SU-DHL-6 (cell line): ENCODE results near the gene HGFAC.

Source experiments
- H2AFZ ChIP-seq: fragments of 200-600 bp; sonication (generic); 2 replicates; pipeline ENCODE4 v1.6.1; 2014; ENCODE audit warnings: low read depth, mild to moderate bottlenecking, moderate library complexity, mixed read lengths, antibody characterized with exemption, low read length; ENCODE audit not compliant: severe bottlenecking
- H3F3A ChIP-seq: fragments of 200-600 bp; shearing (Covaris generic); 2 replicates; pipeline ENCODE4 v1.6.0; 2016; ENCODE audit warnings: antibody characterized with exemption, mild to moderate bottlenecking; ENCODE audit not compliant: insufficient read depth
- H3K27ac ChIP-seq: fragments of 200-600 bp; sonication (generic); 2 replicates; pipeline ENCODE4 v1.5.1; 2016; ENCODE audit warnings: low read depth, mild to moderate bottlenecking, low read length, moderate library complexity, mixed read lengths
- H3K27me3 ChIP-seq: fragments of 200-600 bp; sonication (generic), shearing (Covaris generic); 2 replicates; pipeline ENCODE4 v1.6.0; 2014; ENCODE audit warnings: mild to moderate bottlenecking, low read length
- H3K36me3 ChIP-seq: fragments of 200-600 bp; sonication (generic); 2 replicates; pipeline ENCODE4 v1.6.1; 2014; ENCODE audit warnings: mild to moderate bottlenecking, low read length, mixed read lengths
- H3K4me2 ChIP-seq: fragments of 300-600, 200-600 bp; shearing (Covaris generic), sonication (generic); 2 replicates; pipeline ENCODE4 v1.6.0; 2014; ENCODE audit warnings: low read length, low read depth, mild to moderate bottlenecking; ENCODE audit not compliant: poor library complexity, severe bottlenecking
- H3K4me3 ChIP-seq: fragments of 200-600 bp; sonication (generic); 2 replicates; pipeline ENCODE4 v1.5.1; 2014; ENCODE audit warnings: antibody characterized with exemption, low read length, mild to moderate bottlenecking, mixed read lengths; ENCODE audit not compliant: insufficient read depth, poor library complexity, severe bottlenecking
- H3K79me2 ChIP-seq: fragments of 200-600 bp; sonication (generic); 2 replicates; pipeline ENCODE4 v1.6.1; 2014; ENCODE audit warnings: mild to moderate bottlenecking, low read length, moderate library complexity; ENCODE audit not compliant: insufficient read depth
- H3K9ac ChIP-seq: fragments of 200-600 bp; sonication (generic); 2 replicates; pipeline ENCODE4 v1.7.0; 2014; ENCODE audit warnings: mild to moderate bottlenecking, low read length
- H3K9me2 ChIP-seq: fragments of 200-600 bp; sonication (generic); replicated peaks from 2 replicates; pipeline ENCODE4 v1.6.1; 2014; ENCODE audit warnings: low read length; ENCODE audit not compliant: insufficient read depth
- H3K9me3 ChIP-seq: fragments of 200-600 bp; sonication (generic); 2 replicates; pipeline ENCODE4 v1.6.1; 2014; ENCODE audit warnings: low read length, mixed read lengths; ENCODE audit not compliant: insufficient read depth
- H4K20me1 ChIP-seq: fragments of 200-600 bp; sonication (generic); 2 replicates; pipeline ENCODE4 v1.6.1; 2014; ENCODE audit warnings: low read depth, mild to moderate bottlenecking, antibody characterized with exemption, low read length, moderate library complexity, mixed read lengths
- EZH2phosphoT487 ChIP-seq: fragments of 200-600 bp; sonication (generic), shearing (Covaris generic); conservative IDR thresholded peaks from 2 replicates; pipeline ENCODE4 v1.6.1; 2018; ENCODE audit warnings: mild to moderate bottlenecking, antibody characterized with exemption, low read length, moderate library complexity, mixed read lengths
- TF ChIP-seq, protein P1 (sequence below): fragments of 200-600 bp; sonication (generic); IDR thresholded peaks from one replicate; pipeline ENCODE4 v1.5.1; 2017; ENCODE audit warnings: antibody characterized with exemption, mild to moderate bottlenecking, low read length, moderate library complexity; ENCODE audit not compliant: insufficient read depth, poor library complexity, severe bottlenecking

Gene HGFAC

DNA sequence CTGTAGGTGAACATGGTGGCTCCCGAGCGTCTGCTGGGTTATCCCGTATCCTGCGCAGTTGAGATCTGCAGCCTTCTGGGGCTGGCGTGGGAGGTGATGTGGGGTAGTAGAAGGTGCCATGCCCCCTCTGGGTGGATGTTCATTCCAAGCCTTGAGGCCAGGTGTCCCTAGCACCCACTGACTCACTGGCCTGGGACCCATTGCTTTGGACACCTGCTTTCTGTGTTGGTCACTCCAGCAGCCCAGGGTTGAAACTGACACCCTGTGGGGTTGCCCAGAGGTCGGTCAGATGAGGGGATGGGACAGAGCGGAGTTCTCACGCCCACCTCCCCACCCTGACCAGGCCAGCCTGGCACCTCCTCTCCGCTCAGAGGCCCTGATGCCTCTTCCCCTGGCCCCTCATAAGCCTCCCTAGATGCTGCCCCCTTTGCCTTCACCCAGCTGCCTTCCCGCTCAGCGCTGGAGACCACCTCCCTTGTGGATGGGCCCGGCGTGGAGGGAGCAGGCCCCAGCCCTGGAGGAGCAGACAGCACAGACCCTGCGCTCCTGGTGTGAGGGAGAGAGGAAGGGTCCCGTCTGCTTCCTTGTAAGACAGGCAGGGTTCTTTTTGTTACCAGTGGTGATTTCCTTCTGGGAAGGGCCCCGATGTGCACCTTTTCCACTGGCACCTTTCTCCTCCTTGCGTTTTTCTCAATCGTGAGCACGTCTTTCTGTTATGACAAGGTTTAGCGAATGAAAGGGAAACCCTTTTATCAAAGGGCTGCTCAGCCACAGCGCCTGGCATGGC lies 23.3 kb downstream of the HGFAC start:
- Histone ChIP-seq H4K20me1 (no peaks in the 10 kb centered on the region), H3K4me2 (no peak overlapping the region), H3K9me3 (no peaks in the 10 kb centered on the region; the same call in 1 of the 2 replicates), H3K36me3 (no peaks in the 10 kb centered on the region), H3K9me2 (no peaks in the 10 kb centered on the region), H3K4me3 (no peak overlapping the region), H2AFZ (no peak overlapping the region), H3K27me3 (no peaks in the 10 kb centered on the region), H3K27ac (no peak overlapping the region), H3F3A (no peaks in the 10 kb centered on the region), H3K79me2 (no peaks in the 10 kb centered on the region), H3K9ac (no peak overlapping the region)
- no peak for TF ChIP-seq EZH2phosphoT487
- TF ChIP-seq, protein P1, sequence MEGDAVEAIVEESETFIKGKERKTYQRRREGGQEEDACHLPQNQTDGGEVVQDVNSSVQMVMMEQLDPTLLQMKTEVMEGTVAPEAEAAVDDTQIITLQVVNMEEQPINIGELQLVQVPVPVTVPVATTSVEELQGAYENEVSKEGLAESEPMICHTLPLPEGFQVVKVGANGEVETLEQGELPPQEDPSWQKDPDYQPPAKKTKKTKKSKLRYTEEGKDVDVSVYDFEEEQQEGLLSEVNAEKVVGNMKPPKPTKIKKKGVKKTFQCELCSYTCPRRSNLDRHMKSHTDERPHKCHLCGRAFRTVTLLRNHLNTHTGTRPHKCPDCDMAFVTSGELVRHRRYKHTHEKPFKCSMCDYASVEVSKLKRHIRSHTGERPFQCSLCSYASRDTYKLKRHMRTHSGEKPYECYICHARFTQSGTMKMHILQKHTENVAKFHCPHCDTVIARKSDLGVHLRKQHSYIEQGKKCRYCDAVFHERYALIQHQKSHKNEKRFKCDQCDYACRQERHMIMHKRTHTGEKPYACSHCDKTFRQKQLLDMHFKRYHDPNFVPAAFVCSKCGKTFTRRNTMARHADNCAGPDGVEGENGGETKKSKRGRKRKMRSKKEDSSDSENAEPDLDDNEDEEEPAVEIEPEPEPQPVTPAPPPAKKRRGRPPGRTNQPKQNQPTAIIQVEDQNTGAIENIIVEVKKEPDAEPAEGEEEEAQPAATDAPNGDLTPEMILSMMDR = no peak

DNA sequence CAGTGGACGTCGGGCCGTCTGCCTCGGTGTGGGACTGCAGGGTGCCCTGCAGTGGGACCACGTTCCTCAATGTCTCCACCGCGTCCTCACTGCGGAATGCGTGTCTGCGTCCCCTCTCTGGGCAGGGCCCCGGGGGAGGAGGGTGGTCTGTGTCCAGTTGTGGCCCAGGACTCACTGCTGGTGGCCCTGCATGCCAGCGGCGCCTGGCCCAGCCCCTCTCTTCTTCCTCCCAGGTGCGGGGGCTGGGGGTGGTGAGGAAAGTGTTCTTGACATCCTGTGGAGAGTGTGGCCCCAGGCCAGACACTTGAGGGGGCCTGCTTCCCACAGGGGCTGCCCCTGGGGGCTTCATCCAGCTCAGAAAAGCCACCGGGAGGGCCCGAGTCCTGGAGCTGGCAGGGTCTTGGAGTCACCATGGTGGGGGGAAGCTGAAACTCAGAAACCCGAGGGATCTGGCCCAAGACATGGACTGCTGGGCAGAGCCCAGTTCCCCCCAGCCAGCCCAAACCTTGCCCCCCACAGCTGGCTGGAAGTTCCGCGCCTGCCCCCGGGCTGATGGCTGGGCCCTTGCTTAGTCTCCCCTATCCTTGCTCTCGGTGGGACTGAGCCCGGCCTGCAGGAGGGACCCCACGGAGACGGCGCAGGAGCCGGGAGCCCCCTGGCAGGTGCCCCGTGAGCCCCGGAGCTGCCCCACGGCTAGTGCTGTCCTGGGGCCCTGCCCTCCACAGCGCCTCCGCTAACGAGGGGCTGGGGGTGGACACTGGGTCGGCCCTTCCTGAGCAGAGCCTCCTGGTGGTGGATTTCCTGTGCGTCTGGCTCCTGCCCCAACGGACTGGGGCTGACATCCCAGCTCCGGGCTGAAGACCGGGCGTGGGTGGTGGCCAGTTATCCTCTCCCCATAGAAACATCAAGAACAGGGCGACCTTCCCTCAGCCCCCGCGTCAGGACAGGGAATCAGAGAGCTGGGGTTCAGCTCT lies 24.2 kb downstream of the HGFAC start:
- Histone ChIP-seq H3K4me3 (no peak overlapping the region), H3K4me2 (no peak overlapping the region), H3K9me3 (no peaks in the 10 kb centered on the region; the same call in 1 of the 2 replicates), H4K20me1 (no peaks in the 10 kb centered on the region), H3K9me2 (no peaks in the 10 kb centered on the region), H3K36me3 (no peaks in the 10 kb centered on the region), H3F3A (no peaks in the 10 kb centered on the region), H3K79me2 (no peaks in the 10 kb centered on the region), H2AFZ (no peak overlapping the region), H3K27me3 (no peaks in the 10 kb centered on the region), H3K27ac (no peak overlapping the region), H3K9ac (no peak overlapping the region)
- no peak for TF ChIP-seq EZH2phosphoT487
- TF ChIP-seq, protein P1 = no peak

DNA sequence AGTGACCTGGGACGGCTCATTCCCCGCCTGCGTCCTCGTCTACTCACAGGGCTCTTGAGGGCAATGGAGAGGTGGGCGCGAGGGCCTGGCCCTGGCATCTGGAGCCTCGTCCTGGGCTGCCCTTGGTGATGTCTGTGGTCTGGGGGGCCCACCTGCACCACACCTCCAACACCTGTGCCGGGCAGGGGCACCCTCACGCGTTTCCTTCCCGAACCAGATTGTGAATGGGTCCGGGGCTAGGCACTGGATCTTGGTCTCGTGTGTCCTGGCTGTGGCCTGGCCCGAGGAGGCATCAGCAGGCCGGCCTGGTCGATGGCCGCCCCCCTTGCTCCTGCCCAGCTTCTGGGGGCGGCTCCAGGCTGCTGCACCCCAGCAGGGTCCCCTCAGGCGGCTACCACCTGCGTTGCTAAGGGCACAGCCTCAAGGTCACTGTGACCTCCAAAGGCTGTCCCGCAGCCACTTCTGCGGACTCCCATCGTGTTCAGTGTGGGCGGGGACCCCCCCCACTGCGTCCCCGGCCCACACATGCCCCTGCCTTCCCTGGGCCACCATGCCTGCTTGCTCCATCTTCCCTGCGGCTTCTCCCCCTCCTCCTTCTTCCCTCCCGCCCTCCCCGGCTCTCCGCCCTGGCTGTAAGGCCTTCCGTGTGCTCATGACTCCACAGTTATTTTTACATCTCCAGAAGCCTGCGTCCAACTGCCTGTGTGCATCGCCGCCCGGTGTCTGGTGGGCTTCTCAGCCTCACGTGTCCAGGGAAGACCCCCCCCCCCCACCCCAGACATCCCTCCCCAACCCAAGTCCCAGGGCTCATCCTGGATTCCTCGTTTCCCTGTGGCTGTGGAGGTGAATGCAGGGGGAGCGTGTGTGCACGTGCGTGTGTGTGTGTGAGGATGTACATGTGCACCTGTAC lies 25.2 kb downstream of the HGFAC start:
- H3K4me2 ChIP-seq = no peak overlapping the region
- no peaks in the 10 kb centered on the region for H3K36me3 ChIP-seq
- H3K27ac ChIP-seq = no peak overlapping the region
- no peaks in the 10 kb centered on the region; the same call in 1 of the 2 replicates for H3K9me3 ChIP-seq
- TF ChIP-seq EZH2phosphoT487 = no peak
- TF ChIP-seq, protein P1 = no peak
- H4K20me1 ChIP-seq = no peaks in the 10 kb centered on the region
- no peaks in the 10 kb centered on the region for H3K79me2 ChIP-seq
- H2AFZ ChIP-seq = no peak overlapping the region
- H3K4me3 ChIP-seq = no peak overlapping the region
- no peaks in the 10 kb centered on the region for H3K27me3 ChIP-seq
- no peak overlapping the region for H3K9ac ChIP-seq
- no peaks in the 10 kb centered on the region for H3F3A ChIP-seq
- no peaks in the 10 kb centered on the region for H3K9me2 ChIP-seq
